HG03520 (cell line): Measurements from ENCODE around the gene MMP17.
"Not testable (repeated sequence)": the region's sequence is repeated elsewhere in the genome, so short reads cannot be mapped to it uniquely, and the experiment has no call there.

Experiments
- ATAC-seq: cut with Tn5 transposase; IDR thresholded peaks from one replicate; pipeline ENCODE4 v1.9.1; 2021; ENCODE audit warnings: mild to moderate bottlenecking, moderate library complexity; ENCODE audit not compliant: unreplicated experiment

The MMP17 gene

GRCh38 chr12:131862994-131863710 is 35.0 kb downstream of the MMP17 start:
- ATAC-seq: no peak

- ATAC-seq: no peak
Observed at GRCh38 chr12:131863711-131864396, 35.7 kb downstream of the MMP17 start.

- no peak for ATAC-seq
Observed at GRCh38 chr12:131864469-131864868, 36.3 kb downstream of the MMP17 start.

GRCh38 chr12:131865180-131865875 is 37.1 kb downstream of the MMP17 start:
- ATAC-seq: no peak

- ATAC-seq: no peak
Observed at GRCh38 chr12:131867471-131867870, 39.3 kb downstream of the MMP17 start.

GRCh38 chr12:131867891-131868675 is 39.9 kb downstream of the MMP17 start:
- ATAC-seq: no peak

GRCh38 chr12:131869871-131870418 is 41.8 kb downstream of the MMP17 start:
- ATAC-seq: no peak

- ATAC-seq: no peak
Observed at GRCh38 chr12:131871677-131872076, 43.5 kb downstream of the MMP17 start.

- no peak for ATAC-seq
Observed at GRCh38 chr12:131872154-131873051, 44.2 kb downstream of the MMP17 start.

- ATAC-seq: no peak
Observed at GRCh38 chr12:131873293-131873692, 45.1 kb downstream of the MMP17 start.

- not testable (repeated sequence) for ATAC-seq
Observed at GRCh38 chr12:131874972-131875371, 46.8 kb downstream of the MMP17 start.

GRCh38 chr12:131877216-131877615 is 49.0 kb downstream of the MMP17 start:
- not testable (repeated sequence) for ATAC-seq

- ATAC-seq: not testable (repeated sequence)
Observed at GRCh38 chr12:131878436-131878835, 50.2 kb downstream of the MMP17 start.

GRCh38 chr12:131882804-131883520 is 54.8 kb downstream of the MMP17 start:
- ATAC-seq: no peak

GRCh38 chr12:131883521-131883900 is 55.3 kb downstream of the MMP17 start:
- no peak for ATAC-seq

- ATAC-seq: not testable (repeated sequence)
Observed at GRCh38 chr12:131885076-131885475, 56.9 kb downstream of the MMP17 start.

- no peak for ATAC-seq
Observed at GRCh38 chr12:131885543-131886057, 57.4 kb downstream of the MMP17 start.

GRCh38 chr12:131891722-131892121 is 63.5 kb downstream of the MMP17 start:
- not testable (repeated sequence) for ATAC-seq
